ENCODE results near the gene PBX2.

DNA sequence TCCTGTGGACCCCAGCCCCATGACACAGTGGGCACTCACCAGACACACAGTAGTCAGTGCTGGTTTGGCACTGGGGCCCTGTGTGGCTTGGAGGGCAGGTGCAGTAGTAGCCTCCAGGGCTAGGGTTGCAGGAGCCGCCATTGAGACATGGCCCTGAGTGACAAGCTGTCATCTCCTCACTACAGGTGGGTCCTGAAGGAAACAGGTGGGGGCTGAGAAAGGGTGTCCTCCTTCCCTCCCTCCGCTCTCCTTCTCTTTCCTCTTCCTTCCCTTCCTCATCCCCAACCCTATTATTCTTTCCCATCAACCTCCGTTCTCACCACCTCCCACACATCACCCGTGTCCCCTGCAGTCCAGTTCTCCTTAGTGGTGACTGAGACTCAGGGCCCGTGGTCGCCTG lies 23.6 kb upstream of the PBX2 start:
- no peak for TF ChIP-seq YY1 (IDR thresholded peaks at IDR 0.05; ENCODE audit: insufficient read depth, insufficient read length)
- TF ChIP-seq ZNF274 (IDR thresholded peaks at IDR 0.05; ENCODE audit: low read depth, low read length) = no peak
- no peak for TF ChIP-seq SUZ12 (IDR thresholded peaks at IDR 0.05; ENCODE audit: extremely low read depth, insufficient read depth, insufficient read length)
